Right cardiac atrium (tissue), 5 donors: ENCODE data around the gene RUFY3. TPM values are rescaled to one million over a fixed set of nuclear protein-coding genes. Genes with fewer than 3 reads are reported as not detected.

ENCODE experiments used
- ATAC-seq, 2 donors: fragments of 200-7000 bp; cut with Tn5 transposase; one replicate each; pipeline versions ENCODE4 v1.8.0 to v1.9.1; 2020; ENCODE audit warnings: moderate library complexity in 2 of 2, mild to moderate bottlenecking in 1 of 2
- DNase-seq, 3 donors: peaks; one replicate each; pipeline ENCODE4 v3.0.0-alpha.2; 2020
- H3K27ac ChIP-seq: one replicate; pipeline ENCODE4 v1.5.1; 2013; ENCODE audit warnings: mild to moderate bottlenecking, low read length, control low read depth, moderate library complexity
- H3K27me3 ChIP-seq: one replicate; pipeline ENCODE4 v1.6.1; 2013; ENCODE audit not compliant: control insufficient read depth, insufficient read depth
- H3K4me1 ChIP-seq: one replicate; pipeline ENCODE4 v1.6.1; 2013; ENCODE audit warnings: low read length; ENCODE audit not compliant: control insufficient read depth, insufficient read depth
- H3K4me3 ChIP-seq: one replicate; pipeline ENCODE4 v1.5.1; 2013; ENCODE audit warnings: low read length, control low read depth
- H3K9me3 ChIP-seq: one replicate; pipeline ENCODE4 v1.6.1; 2013; ENCODE audit warnings: low read length; ENCODE audit not compliant: control insufficient read depth
- WGBS: extraction: QIAGEN DNeasy Blood & Tissue Kit; methylation state at CpG from one replicate; pipeline ENCODE4 v1.1.7; 2013; 5-methylcytosine and 5-hydroxymethylcytosine counted together
- intact Hi-C, 4 donors: fragments of 100-400 bp; cut with DNase I; formaldehyde crosslinking; loops; one replicate each; pipeline versions ENCODE4 v1.11.0 to v1.14.0; 2022 to 2023
- polyA plus RNA-seq: library from polyadenylated mRNA; stranded (reverse); fragments of 200-250 nt; gene quantifications from one replicate; pipeline ENCODE4 v1.2.3, GENCODE V29; 2013
- total RNA-seq, 4 donors: library from RNA; stranded (reverse); fragmentation: NEBNext Ultra II Directional; extraction: Animal tissue kit (Norgen Biotek cat#: 25700); gene quantifications; one replicate each; pipeline ENCODE4 v1.2.1, GENCODE V29; 2021
- donor health status: healthy with polysubstance abuse.
- donor health status: DM: no; HTN: yes; CAD: no.
- donor health status: DM: no; HTN: no; CAD: no.
- donor health status: DM: no; HTN: yes; CAD: no; lungs with severe emphysema.
- donor health status: DM: yes; HTN: yes; CAD: no.

Gene RUFY3
- total and polyA plus RNA-seq, 5 donors, result 14.1 to 30.1 (median 29.1) TPM

- Histone ChIP-seq H3K9me3 (no peaks in the 10 kb centered on the region), H3K27me3 (no peaks in the 10 kb centered on the region), H3K4me1 (peaks cover 2% of the 10 kb centered on the region), H3K4me3 (no peak overlapping the region), H3K27ac (no peak overlapping the region)
- WGBS, result 90% methylated on average over 2 of the region's 2 CpGs
- no peak for ATAC-seq
- no peak for DNase-seq
- intact Hi-C loops, result no loop called here
Observed at GRCh38 chr4:70737409-70737808, 15.6 kb downstream of the RUFY3 start.

- 88% methylated on average over 6 of the region's 6 CpGs for WGBS
- H3K4me1 ChIP-seq, result peaks cover 2% of the 10 kb centered on the region
- H3K27ac ChIP-seq, result no peak overlapping the region
- DNase-seq, result no peak
- no peaks in the 10 kb centered on the region for H3K9me3 ChIP-seq
- no peak for ATAC-seq
- intact Hi-C loops, result no loop called here
- H3K27me3 ChIP-seq, result no peaks in the 10 kb centered on the region
- no peak overlapping the region for H3K4me3 ChIP-seq
Observed at GRCh38 chr4:70739496-70740337, 18.0 kb downstream of the RUFY3 start.

GRCh38 chr4:70741867-70742658, 20.3 kb downstream of the RUFY3 start:
- intact Hi-C loops, result no loop called here
- DNase-seq, result no peak
- Histone ChIP-seq H3K27ac (no peak overlapping the region), H3K9me3 (no peaks in the 10 kb centered on the region), H3K4me3 (peak overlapping the region; percentile 52), H3K4me1 (peaks cover 2% of the 10 kb centered on the region), H3K27me3 (no peaks in the 10 kb centered on the region)
- 81% methylated on average over 5 of the region's 5 CpGs for WGBS
- no peak for ATAC-seq

DNA sequence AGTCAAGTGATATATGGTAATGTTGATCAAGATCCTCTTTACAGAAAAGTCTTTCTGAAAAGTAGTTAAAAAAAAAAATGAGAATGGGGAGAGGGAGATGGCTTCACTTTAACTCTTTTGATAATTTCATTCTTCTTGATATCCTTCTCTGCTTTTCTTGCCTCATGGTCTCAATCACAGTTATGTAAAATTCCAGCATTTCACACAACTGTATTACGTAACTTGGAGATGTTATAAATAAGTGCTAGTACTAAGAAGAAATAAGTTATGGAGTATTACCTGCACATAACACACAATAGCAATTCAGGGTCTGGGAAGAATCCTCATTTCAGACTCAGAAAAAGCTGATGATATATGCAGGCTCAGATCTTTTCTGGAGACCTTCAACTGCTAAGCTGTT, 22.0 kb downstream of the RUFY3 start:
- intact Hi-C loops, result no loop called here

GRCh38 chr4:70746179-70746839, 24.5 kb downstream of the RUFY3 start:
- Histone ChIP-seq H3K27ac (no peak overlapping the region), H3K4me1 (peaks cover 2% of the 10 kb centered on the region), H3K4me3 (no peak overlapping the region), H3K27me3 (no peaks in the 10 kb centered on the region), H3K9me3 (no peaks in the 10 kb centered on the region)
- intact Hi-C loops, result no loop called here
- ATAC-seq, result no peak
- 92% methylated on average over 9 of the region's 9 CpGs for WGBS
- no peak for DNase-seq

More for the DNA sequence above, 22.0 kb downstream of the RUFY3 start:
- H3K4me3 ChIP-seq, result no peak overlapping the region
- ATAC-seq, result no peak
- no peaks in the 10 kb centered on the region for H3K27me3 ChIP-seq
- 73% methylated on average over 1 of the region's 1 CpG for WGBS
- no peak overlapping the region for H3K27ac ChIP-seq
- no peaks in the 10 kb centered on the region for H3K9me3 ChIP-seq
- peaks cover 2% of the 10 kb centered on the region for H3K4me1 ChIP-seq
- no peak for DNase-seq

DNA sequence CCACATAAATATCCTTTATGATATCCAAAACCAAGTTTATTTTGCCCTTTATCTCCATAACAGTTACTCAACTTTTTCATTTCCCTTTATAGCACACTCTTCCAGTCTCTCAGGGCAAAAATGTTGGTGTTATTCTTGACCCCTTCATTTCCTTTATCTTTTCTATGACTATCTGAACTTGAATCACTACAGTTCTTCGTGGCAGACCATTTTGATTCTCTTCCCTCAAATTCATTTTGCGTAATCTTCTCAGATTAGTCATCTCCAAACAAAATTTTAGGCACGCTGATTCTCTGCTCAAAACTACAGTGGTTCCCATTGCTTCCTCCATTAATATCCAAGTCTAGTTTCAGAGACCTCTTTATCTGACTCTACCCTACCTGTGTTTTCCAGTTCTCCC, 26.1 kb downstream of the RUFY3 start:
- ATAC-seq, result no peak
- H3K4me1 ChIP-seq, result no peaks in the 10 kb centered on the region

DNA sequence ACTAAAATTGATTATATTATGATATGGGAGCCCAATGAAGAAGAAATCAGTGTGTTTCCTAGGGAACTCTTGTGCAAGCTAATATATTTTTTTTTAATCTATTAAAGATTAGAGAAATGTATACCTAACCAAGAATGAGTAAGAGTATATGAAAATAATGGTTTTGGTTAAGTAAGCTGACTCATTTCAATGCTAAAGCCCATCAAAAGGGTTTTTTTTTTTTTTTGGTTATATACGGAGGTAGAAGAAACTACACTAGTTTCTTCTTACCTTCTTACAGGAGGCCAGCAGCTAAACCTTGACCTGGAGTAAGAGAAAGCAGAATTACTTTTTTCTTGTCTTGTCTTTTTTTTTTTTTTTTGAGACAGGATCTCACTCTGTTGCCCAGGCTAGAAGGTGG, 27.5 kb downstream of the RUFY3 start:
- Histone ChIP-seq H3K9me3 (no peaks in the 10 kb centered on the region), H3K27ac (no peak overlapping the region), H3K4me1 (no peaks in the 10 kb centered on the region), H3K27me3 (no peaks in the 10 kb centered on the region), H3K4me3 (no peak overlapping the region)
- intact Hi-C loops, result no loop called here
- WGBS, result 92% methylated on average over 1 of the region's 1 CpG
- no peak for ATAC-seq
- DNase-seq, result no peak

More for the DNA sequence above, 26.1 kb downstream of the RUFY3 start:
- Histone ChIP-seq H3K27me3 (no peaks in the 10 kb centered on the region), H3K4me3 (no peak overlapping the region), H3K9me3 (no peaks in the 10 kb centered on the region), H3K27ac (no peak overlapping the region)
- intact Hi-C loops, result no loop called here
- 83% methylated on average over 3 of the region's 3 CpGs for WGBS
- DNase-seq, result no peak

DNA sequence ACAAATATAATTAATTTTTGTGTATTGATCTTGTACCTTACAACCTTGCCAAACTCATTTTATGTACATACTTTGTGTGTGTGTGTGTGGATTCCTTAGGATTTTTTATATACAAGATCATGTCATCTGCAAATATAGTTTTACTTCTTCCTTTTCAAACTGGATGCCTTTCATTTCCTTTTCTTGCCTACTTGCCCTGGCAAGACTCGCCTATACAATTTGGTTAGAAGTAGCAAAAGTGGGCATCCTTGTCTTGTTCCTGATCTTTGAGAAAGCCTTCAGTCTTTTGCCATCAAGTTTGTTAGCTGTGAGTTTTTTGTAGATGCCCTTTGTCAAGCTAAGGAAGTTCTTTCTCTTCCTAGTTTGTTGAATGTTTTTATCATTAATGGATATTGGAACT, 30.5 kb downstream of the RUFY3 start:
- Histone ChIP-seq H3K9me3 (no peaks in the 10 kb centered on the region), H3K4me3 (no peak overlapping the region), H3K27me3 (no peaks in the 10 kb centered on the region), H3K4me1 (no peaks in the 10 kb centered on the region), H3K27ac (no peak overlapping the region)
- intact Hi-C loops, result no loop called here
- DNase-seq, result no peak
- no peak for ATAC-seq
- WGBS, result 85% methylated on average over 1 of the region's 1 CpG

GRCh38 chr4:70753630-70754029, 31.9 kb downstream of the RUFY3 start:
- no peaks in the 10 kb centered on the region for H3K9me3 ChIP-seq
- intact Hi-C loops, result no loop called here
- DNase-seq, result no peak
- no peak for ATAC-seq
- no peaks in the 10 kb centered on the region for H3K4me1 ChIP-seq
- H3K4me3 ChIP-seq, result no peak overlapping the region
- no peaks in the 10 kb centered on the region for H3K27me3 ChIP-seq
- no peak overlapping the region for H3K27ac ChIP-seq

DNA sequence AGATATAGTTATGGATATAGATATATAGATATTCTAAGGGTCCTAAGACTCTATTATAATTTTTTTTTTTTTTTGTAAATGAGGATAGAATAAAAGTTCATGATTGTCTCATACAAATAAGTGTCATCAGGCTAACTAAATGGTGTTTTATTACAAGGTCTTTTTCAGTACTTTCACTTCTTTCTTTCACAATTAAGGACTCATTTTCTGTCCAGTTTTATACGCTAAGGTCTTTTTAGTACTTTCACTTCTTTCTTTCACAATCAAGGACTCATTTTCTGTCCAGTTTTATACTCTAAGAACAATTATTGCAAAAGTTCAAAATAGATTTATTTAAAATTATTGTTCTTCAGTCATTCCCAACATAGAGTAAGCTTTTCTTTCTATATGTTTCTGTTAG, 32.7 kb downstream of the RUFY3 start:
- H3K27me3 ChIP-seq, result no peaks in the 10 kb centered on the region
- no peak overlapping the region for H3K4me3 ChIP-seq
- no peak for DNase-seq
- 80% methylated on average over 1 of the region's 1 CpG for WGBS
- no peaks in the 10 kb centered on the region for H3K9me3 ChIP-seq
- H3K27ac ChIP-seq, result no peak overlapping the region
- ATAC-seq, result no peak
- H3K4me1 ChIP-seq, result no peaks in the 10 kb centered on the region
- intact Hi-C loops, result no loop called here
